Naive thymus-derived CD4-positive, alpha-beta T cell (primary cell): Measurements from ENCODE around the gene CASKIN2. TPM values are rescaled to one million over a fixed set of nuclear protein-coding genes. Genes with fewer than 3 reads are reported as not detected.

Source experiments
- ATAC-seq: fragments of 150-1000 bp; cut with Tn5 transposase; 2 replicates; pipeline ENCODE4 v1.10.0; 2021; ENCODE audit warnings: mild to moderate bottlenecking, moderate library complexity
- CTCF ChIA-PET: fragments of 350-600 bp; sonication (Branson Sonifier 250); formaldehyde crosslinking; loops from one replicate; lab custom pipeline; 2021; ENCODE audit warnings: antibody characterized with exemption; lab: Charles Lee
- POLR2A ChIA-PET: fragments of 350-600 bp; sonication (Branson Sonifier 250); formaldehyde crosslinking; loops from one replicate; lab custom pipeline; 2021; ENCODE audit warnings: antibody characterized with exemption, inconsistent platforms; lab: Charles Lee
- DNase-seq, 9 donors: peaks; one replicate each; pipeline versions ENCODE4 v3.0.0 to v3.0.0-alpha.2; 2020 to 2022; ENCODE audit warnings: mixed read lengths in 1 of 9
- H3K27ac ChIP-seq: one replicate; pipeline ENCODE4 v1.7.0; 2013; ENCODE audit warnings: mild to moderate bottlenecking, low read depth, low read length, moderate library complexity
- H3K27me3 ChIP-seq, 2 donors: one replicate each; pipeline ENCODE4 v1.7.0; 2013; ENCODE audit warnings: low read length in 2 of 2, mild to moderate bottlenecking in 2 of 2, moderate library complexity in 2 of 2; ENCODE audit not compliant: control insufficient read depth in 2 of 2, insufficient read depth in 2 of 2
- H3K36me3 ChIP-seq, 3 experiments: 1 replicate in 2 of 3; 2 replicates in 1 of 3; pipeline ENCODE4 v1.7.0; 2013; ENCODE audit warnings: low read length in 3 of 3, mild to moderate bottlenecking in 3 of 3, moderate library complexity in 1 of 3; ENCODE audit not compliant: insufficient read depth in 3 of 3, control insufficient read depth in 2 of 3
- H3K4me1 ChIP-seq, 2 donors: one replicate each; pipeline ENCODE4 v1.7.0; 2013; ENCODE audit warnings: low read length in 2 of 2, mild to moderate bottlenecking in 2 of 2, moderate library complexity in 1 of 2; ENCODE audit not compliant: control insufficient read depth in 2 of 2, insufficient read depth in 2 of 2
- H3K4me3 ChIP-seq: 2 replicates; pipeline ENCODE4 v1.7.0; 2013; ENCODE audit warnings: mild to moderate bottlenecking, low read length
- H3K9me3 ChIP-seq, 3 experiments: 1 replicate in 2 of 3; 2 replicates in 1 of 3; pipeline ENCODE4 v1.7.0; 2013; ENCODE audit warnings: low read length in 3 of 3; ENCODE audit not compliant: control insufficient read depth in 2 of 3
- H3K27ac Mint-ChIP-seq, 9 donors: one replicate each; pipeline ENCODE4 v1.8.0; 2020 to 2022; ENCODE audit warnings: mixed read lengths in 9 of 9, mild to moderate bottlenecking in 8 of 9, moderate library complexity in 5 of 9, inconsistent platforms in 2 of 9
- H3K27me3 Mint-ChIP-seq, 5 donors: one replicate each; pipeline ENCODE4 v1.8.0; 2021 to 2022; ENCODE audit warnings: mixed read lengths in 5 of 5, mild to moderate bottlenecking in 1 of 5
- H3K36me3 Mint-ChIP-seq, 5 donors: one replicate each; pipeline ENCODE4 v1.8.0; 2020 to 2022; ENCODE audit warnings: mixed read lengths in 5 of 5, mild to moderate bottlenecking in 3 of 5, inconsistent platforms in 1 of 5
- H3K4me1 Mint-ChIP-seq, 7 donors: one replicate each; pipeline ENCODE4 v1.8.0; 2020 to 2022; ENCODE audit warnings: mixed read lengths in 7 of 7, mild to moderate bottlenecking in 3 of 7, inconsistent platforms in 1 of 7
- H3K4me3 Mint-ChIP-seq, 10 donors: one replicate each; pipeline ENCODE4 v1.8.0; 2020 to 2022; ENCODE audit warnings: mild to moderate bottlenecking in 10 of 10, mixed read lengths in 10 of 10, moderate library complexity in 6 of 10, inconsistent platforms in 2 of 10
- H3K9me3 Mint-ChIP-seq, 11 donors: one replicate each; pipeline ENCODE4 v1.8.0; 2020 to 2022; ENCODE audit warnings: mixed read lengths in 11 of 11, mild to moderate bottlenecking in 4 of 11, inconsistent platforms in 1 of 11, moderate library complexity in 1 of 11
- intact Hi-C, 2 donors: fragments of 100-400 bp; cut with micrococcal nuclease; formaldehyde crosslinking; loops; one replicate each; pipeline ENCODE4 v1.15.1; 2023
- polyA plus RNA-seq, 2 donors: library from polyadenylated mRNA; unstranded; fragments of 300-500 nt; fragmentation: Illumina TruSeq; gene quantifications; one replicate each; pipeline ENCODE4 v1.2.3, GENCODE V29; 2021
- total RNA-seq, 6 experiments: library from RNA in 5 of 6; stranded (reverse) in 5 of 6; gene quantifications; 1 replicate in 5 of 6; 2 replicates in 1 of 6; pipeline ENCODE4 v1.2.3 and lab custom pipeline; 2021 to 2026

Gene CASKIN2
- total and polyA plus RNA-seq, 7 experiments from 2014 or later: 0.22 to 1.2 (median 0.60) TPM; not detected in 1

DNA sequence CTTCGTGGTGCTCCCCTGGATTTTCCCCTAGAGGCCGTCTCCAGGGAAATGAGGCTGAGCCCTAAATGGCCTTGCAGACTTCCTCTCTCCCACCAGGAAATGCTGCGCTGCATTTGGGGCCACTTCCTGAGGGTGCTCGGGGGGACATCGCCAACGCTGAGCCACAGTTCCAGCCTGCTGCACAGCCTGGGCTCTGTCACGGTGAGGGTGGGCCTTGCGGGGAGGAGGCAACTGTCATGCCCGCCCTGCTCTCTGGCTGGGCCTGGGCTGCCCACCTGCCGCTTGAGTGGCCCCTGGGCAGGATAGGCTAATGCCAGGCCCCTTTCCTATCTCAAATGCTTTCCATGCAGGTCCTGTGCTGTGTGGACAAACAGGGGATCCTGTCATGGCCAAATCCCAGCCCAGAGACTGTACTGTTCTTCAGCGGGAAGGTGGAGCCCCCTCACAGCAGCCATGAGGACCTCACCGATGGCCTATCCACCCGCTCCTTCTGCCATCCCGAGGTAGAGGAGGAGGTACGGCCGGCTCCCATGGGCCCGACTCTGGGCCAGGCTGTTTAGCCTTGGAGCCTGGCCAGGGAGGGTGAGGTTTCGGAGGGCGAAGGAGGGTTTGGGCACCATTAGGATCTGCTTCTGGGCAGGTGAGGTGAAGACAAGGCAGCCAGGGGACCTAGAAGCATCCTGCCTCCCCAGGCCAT, 24.2 kb downstream of the CASKIN2 start:
- CTCF ChIA-PET: no interaction called here
- H3K27ac Mint-ChIP-seq: peak overlapping the region in 3 of 9 donors; percentile 38 to 59 (median 48)
- DNase-seq: no peak
- no peaks in the 10 kb centered on the region for H3K27me3 Mint-ChIP-seq
- peaks cover 18 to 29% (median 18%) of the 10 kb centered on the region in 7 donors for H3K4me1 Mint-ChIP-seq
- Histone ChIP-seq H3K4me3 (no peak overlapping the region), H3K27me3 (no peaks in the 10 kb centered on the region), H3K4me1 (peaks cover 16 to 25% of the 10 kb centered on the region in 2 donors), H3K9me3 (no peaks in the 10 kb centered on the region), H3K36me3 (peaks cover 0 to 63% (median 5%) of the 10 kb centered on the region in 3 experiments), H3K27ac (no peak overlapping the region)
- H3K9me3 Mint-ChIP-seq: no peaks in the 10 kb centered on the region
- intact Hi-C loops: no loop called here
- H3K36me3 Mint-ChIP-seq: peaks cover 0 to 33% (median 7%) of the 10 kb centered on the region in 5 donors
- POLR2A ChIA-PET: no interaction called here
- no peak for ATAC-seq
- no peak overlapping the region for H3K4me3 Mint-ChIP-seq

DNA sequence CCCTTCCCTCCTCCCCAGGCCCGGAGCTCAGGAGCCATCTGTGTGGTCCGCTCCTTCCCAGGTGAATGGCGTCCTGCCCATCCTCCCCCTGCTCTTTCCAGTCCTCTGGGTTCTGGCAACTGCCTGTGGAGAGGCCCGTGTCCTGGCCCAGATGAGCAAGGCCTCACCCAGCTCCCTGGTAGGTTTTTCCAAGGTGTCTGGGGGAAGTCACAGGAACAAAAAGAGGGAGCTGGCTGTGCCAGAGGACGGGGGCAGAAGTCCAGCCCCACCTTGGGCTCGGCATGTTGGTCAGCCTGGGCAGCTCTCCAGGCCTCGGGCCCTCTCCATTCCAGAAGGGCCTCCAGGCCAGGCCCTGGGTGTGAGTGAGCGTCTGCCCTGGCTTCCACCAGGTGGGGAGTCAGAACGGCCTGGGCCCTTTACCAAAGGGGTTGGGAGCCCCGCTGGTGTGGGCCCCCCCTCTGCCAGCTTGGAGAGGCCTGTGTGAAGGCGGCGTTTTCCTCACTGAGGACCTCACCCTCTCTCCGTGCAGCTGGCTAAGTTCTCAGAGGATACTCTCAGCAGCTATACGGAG, 25.1 kb downstream of the CASKIN2 start:
- no peak for DNase-seq
- Mint-ChIP-seq H3K27me3 (no peaks in the 10 kb centered on the region), H3K36me3 (peaks cover 0 to 28% (median 7%) of the 10 kb centered on the region in 5 donors), H3K4me3 (no peak overlapping the region), H3K27ac (peak overlapping the region in 2 of 9 donors; percentile 25 to 55), H3K4me1 (peaks cover 18 to 30% (median 19%) of the 10 kb centered on the region in 7 donors), H3K9me3 (no peaks in the 10 kb centered on the region)
- ChIA-PET CTCF (interaction anchor here (1.0 to 1.3 kb wide), 2 partner anchors 34 to 378 kb away, joined by 3 to 4 read pairs; partner anchors contain the start of gene TMEM94), POLR2A (no interaction called here)
- no peaks in the 10 kb centered on the region for H3K9me3 ChIP-seq
- peaks cover 16 to 25% of the 10 kb centered on the region in 2 donors for H3K4me1 ChIP-seq
- H3K27me3 ChIP-seq: no peaks in the 10 kb centered on the region
- ATAC-seq: no peak
- intact Hi-C loops: no loop called here
- H3K4me3 ChIP-seq: no peak overlapping the region
- no peak overlapping the region for H3K27ac ChIP-seq
- peaks cover 0 to 59% (median 5%) of the 10 kb centered on the region in 3 experiments for H3K36me3 ChIP-seq

DNA sequence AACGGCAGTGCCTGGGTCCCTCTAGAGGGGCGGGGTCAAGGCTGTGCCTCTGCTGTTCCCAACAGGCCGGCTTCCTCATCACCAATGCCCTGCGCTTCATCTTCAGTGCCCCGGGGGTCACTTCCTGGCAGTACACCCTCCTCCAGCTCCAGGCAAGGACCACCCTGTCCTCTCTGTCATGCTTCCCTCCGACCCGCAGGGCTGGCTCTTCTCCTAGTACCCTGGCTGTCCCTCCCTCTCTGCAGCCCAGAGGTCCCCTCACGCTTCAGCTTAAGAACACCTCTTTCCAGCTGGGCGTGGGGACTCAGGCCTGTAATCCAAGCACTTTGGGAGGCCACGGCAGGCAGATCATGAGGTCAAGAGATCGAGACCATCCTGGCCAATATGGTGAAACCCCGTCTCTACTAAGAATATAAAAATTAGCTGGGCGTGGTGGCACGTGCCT, 25.8 kb downstream of the CASKIN2 start:
- Histone ChIP-seq H3K4me1 (peaks cover 16 to 25% of the 10 kb centered on the region in 2 donors), H3K9me3 (no peaks in the 10 kb centered on the region), H3K36me3 (peaks cover 0 to 52% (median 5%) of the 10 kb centered on the region in 3 experiments), H3K4me3 (no peak overlapping the region), H3K27me3 (no peaks in the 10 kb centered on the region), H3K27ac (no peak overlapping the region)
- ChIA-PET CTCF (interaction anchor here (1.0 to 1.3 kb wide), 2 partner anchors 33 to 378 kb away, joined by 3 to 4 read pairs; partner anchors contain the start of gene TMEM94), POLR2A (no interaction called here)
- no peak for ATAC-seq
- peak overlapping the region in 5 of 9 donors; percentile 18 to 95 (median 73) for H3K27ac Mint-ChIP-seq
- H3K27me3 Mint-ChIP-seq: no peaks in the 10 kb centered on the region
- H3K36me3 Mint-ChIP-seq: peaks cover 0 to 21% (median 11%) of the 10 kb centered on the region in 5 donors
- DNase-seq: no peak
- H3K4me3 Mint-ChIP-seq: peak overlapping the region in 1 of 10 donors; percentile 43
- H3K4me1 Mint-ChIP-seq: peaks cover 18 to 35% (median 24%) of the 10 kb centered on the region in 7 donors
- H3K9me3 Mint-ChIP-seq: no peaks in the 10 kb centered on the region
- intact Hi-C loops: no loop called here

DNA sequence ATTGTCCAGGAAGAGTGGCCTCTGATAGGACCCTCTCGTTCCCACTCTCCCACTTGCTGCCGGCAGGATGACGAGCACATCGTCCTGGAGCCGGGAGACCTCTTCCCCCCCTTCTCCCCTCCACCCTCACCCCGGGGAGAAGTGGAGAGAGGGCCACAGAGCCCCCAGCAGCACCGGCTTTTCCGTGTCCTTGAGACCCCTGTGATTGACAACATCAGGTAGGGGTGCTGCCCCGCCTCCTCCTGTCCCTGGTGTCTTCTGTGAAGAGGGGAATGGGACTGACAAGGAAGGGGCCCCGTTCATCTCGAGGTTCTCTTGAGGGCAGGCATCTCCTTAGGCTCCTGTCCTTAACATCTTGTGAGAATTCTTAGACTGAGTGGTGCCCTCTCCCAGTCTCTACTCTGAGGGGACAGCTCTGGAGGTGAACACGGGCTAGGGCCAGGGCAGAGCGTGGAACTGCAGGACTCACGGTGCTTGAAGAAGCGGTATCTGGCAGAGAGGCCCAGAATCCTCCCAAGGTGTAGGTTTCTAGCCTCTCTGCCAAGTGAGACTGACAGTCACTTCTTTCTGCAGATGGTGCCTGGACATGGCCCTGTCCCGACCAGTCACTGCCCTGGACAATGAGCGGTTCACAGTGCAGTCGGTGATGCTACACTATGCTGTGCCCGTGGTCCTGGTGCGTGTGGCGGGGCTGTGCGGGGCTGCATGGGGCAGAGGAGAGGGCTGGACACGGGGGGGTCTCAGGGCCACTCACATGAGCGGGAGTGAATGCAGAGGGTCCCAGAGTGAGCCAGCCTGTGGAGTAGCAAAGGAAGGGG, 26.4 kb downstream of the CASKIN2 start:
- Mint-ChIP-seq H3K27me3 (no peaks in the 10 kb centered on the region), H3K4me1 (peaks cover 18 to 35% (median 24%) of the 10 kb centered on the region in 7 donors), H3K4me3 (peak overlapping the region in 3 of 10 donors; percentile 75 to 84 (median 81)), H3K27ac (peak overlapping the region in 8 of 9 donors; percentile 48 to 97 (median 88)), H3K9me3 (no peaks in the 10 kb centered on the region), H3K36me3 (peaks cover 0 to 18% (median 11%) of the 10 kb centered on the region in 5 donors)
- intact Hi-C loops: no loop called here
- no peaks in the 10 kb centered on the region for H3K9me3 ChIP-seq
- ATAC-seq (no peak), DNase-seq (no peak)
- no peak overlapping the region for H3K27ac ChIP-seq
- H3K4me1 ChIP-seq: peaks cover 16 to 25% of the 10 kb centered on the region in 2 donors
- no peaks in the 10 kb centered on the region for H3K27me3 ChIP-seq
- peaks cover 0 to 46% (median 5%) of the 10 kb centered on the region in 3 experiments for H3K36me3 ChIP-seq
- CTCF ChIA-PET: interaction anchor here (1.0 kb wide), 1 partner anchor 377 kb away, joined by 3 read pairs; no protein-coding TSS in a partner anchor
- POLR2A ChIA-PET: interaction anchor here (0.6 to 2.2 kb wide), 3 partner anchors 29 to 101 kb away, joined by 3 to 28 read pairs (median 5); partner anchors contain the start of gene TMEM94
- no peak overlapping the region for H3K4me3 ChIP-seq

- Mint-ChIP-seq H3K36me3 (peaks cover 0 to 18% (median 11%) of the 10 kb centered on the region in 5 donors), H3K27ac (peak overlapping the region; percentile 94 to 98 (median 96)), H3K4me1 (peaks cover 18 to 39% (median 24%) of the 10 kb centered on the region in 7 donors), H3K27me3 (no peaks in the 10 kb centered on the region), H3K4me3 (peak overlapping the region; percentile 75 to 88 (median 80)), H3K9me3 (no peaks in the 10 kb centered on the region)
- ChIA-PET POLR2A (interaction anchor here (0.8 to 2.2 kb wide), 12 partner anchors 13 to 453 kb away, joined by 3 to 28 read pairs (median 4); partner anchors contain the start of genes GRB2, LLGL2, SLC25A19 and TMEM94), CTCF (interaction anchor here (0.6 to 1.5 kb wide), 6 partner anchors 28 to 440 kb away, joined by 3 to 5 read pairs (median 4); partner anchors contain the start of gene TSEN54)
- Histone ChIP-seq H3K27me3 (no peaks in the 10 kb centered on the region), H3K9me3 (no peaks in the 10 kb centered on the region), H3K4me1 (peaks cover 16 to 25% of the 10 kb centered on the region in 2 donors), H3K27ac (peak overlapping the region; percentile 73), H3K4me3 (peak overlapping the region; percentile 49), H3K36me3 (peaks cover 0 to 32% (median 5%) of the 10 kb centered on the region in 3 experiments)
- intact Hi-C loops: loop anchor here (1.0 kb wide), 2 partner anchors 31 to 61 kb away; partner anchors contain the start of gene TMEM94 (in 1 of the 2)
- ATAC-seq (peak; percentile 83), DNase-seq (peak in 8 of 9 donors; percentile 35 to 67 (median 62))
Observed at GRCh38 chr17:75487351-75488070, 27.8 kb downstream of the CASKIN2 start.
